NCI-H2227 (cell line): ENCODE results near the gene MAPRE2.
"Not testable (repeated sequence)": the region's sequence is repeated elsewhere in the genome, so short reads cannot be mapped to it uniquely, and the experiment has no call there.

Experiments used
- DNase-seq: peaks from one replicate; lab custom pipeline; 2025; ENCODE audit not compliant: unreplicated experiment; lab: John Stamatoyannopoulos, UW

Gene MAPRE2

GRCh38 chr18:35089382-35089781, 48.2 kb downstream of the MAPRE2 start:
- no peak for DNase-seq

- DNase-seq, result no peak
Measured at GRCh38 chr18:35089891-35090550, 48.8 kb downstream of the MAPRE2 start.

GRCh38 chr18:35091841-35092240, 50.6 kb downstream of the MAPRE2 start:
- DNase-seq, result no peak

GRCh38 chr18:35095983-35096676, 54.9 kb downstream of the MAPRE2 start:
- no peak for DNase-seq

- DNase-seq, result no peak
Measured at GRCh38 chr18:35096677-35097011, 55.4 kb downstream of the MAPRE2 start.

- no peak for DNase-seq
Measured at GRCh38 chr18:35097195-35097594, 56.0 kb downstream of the MAPRE2 start.

GRCh38 chr18:35097763-35098162, 56.5 kb downstream of the MAPRE2 start:
- DNase-seq, result no peak

- DNase-seq, result no peak
Measured at GRCh38 chr18:35099911-35100310, 58.7 kb downstream of the MAPRE2 start.

- DNase-seq, result no peak
Measured at GRCh38 chr18:35104391-35105051, 63.3 kb downstream of the MAPRE2 start.

- no peak for DNase-seq
Measured at GRCh38 chr18:35106013-35106844, 65.0 kb downstream of the MAPRE2 start.

GRCh38 chr18:35106845-35107148, 65.6 kb downstream of the MAPRE2 start:
- DNase-seq, result no peak

GRCh38 chr18:35107216-35107615, 66.0 kb downstream of the MAPRE2 start:
- DNase-seq, result no peak

- not testable (repeated sequence) for DNase-seq
Measured at GRCh38 chr18:35108088-35108487, 66.9 kb downstream of the MAPRE2 start.

GRCh38 chr18:35110059-35110458, 68.8 kb downstream of the MAPRE2 start:
- DNase-seq, result no peak

- no peak for DNase-seq
Measured at GRCh38 chr18:35110554-35111485, 69.6 kb downstream of the MAPRE2 start.

GRCh38 chr18:35112696-35113095, 71.5 kb downstream of the MAPRE2 start:
- DNase-seq, result no peak

GRCh38 chr18:35114305-35114704, 73.1 kb downstream of the MAPRE2 start:
- no peak for DNase-seq

GRCh38 chr18:35116784-35117318, 75.6 kb downstream of the MAPRE2 start:
- DNase-seq, result no peak

- DNase-seq, result no peak
Measured at GRCh38 chr18:35117372-35117771, 76.2 kb downstream of the MAPRE2 start.

GRCh38 chr18:35117951-35118411, 76.8 kb downstream of the MAPRE2 start:
- peak; percentile 9 for DNase-seq
